Stimulated activated CD8-positive, alpha-beta memory T cell treated with anti-CD3 and anti-CD28 coated beads, Interleukin-2, amount 100 ng/mL, for 1 hour (primary cell): ENCODE data around the gene ABCD1.
"Not testable (repeated sequence)": the region's sequence is repeated elsewhere in the genome, so short reads cannot be mapped to it uniquely, and the experiment has no call there.

Experiments used
- DNase-seq, 2 donors: peaks; one replicate each; pipeline ENCODE4 v3.0.0-alpha.2; 2020; ENCODE audit warnings: low read depth in 2 of 2

The ABCD1 gene

DNA sequence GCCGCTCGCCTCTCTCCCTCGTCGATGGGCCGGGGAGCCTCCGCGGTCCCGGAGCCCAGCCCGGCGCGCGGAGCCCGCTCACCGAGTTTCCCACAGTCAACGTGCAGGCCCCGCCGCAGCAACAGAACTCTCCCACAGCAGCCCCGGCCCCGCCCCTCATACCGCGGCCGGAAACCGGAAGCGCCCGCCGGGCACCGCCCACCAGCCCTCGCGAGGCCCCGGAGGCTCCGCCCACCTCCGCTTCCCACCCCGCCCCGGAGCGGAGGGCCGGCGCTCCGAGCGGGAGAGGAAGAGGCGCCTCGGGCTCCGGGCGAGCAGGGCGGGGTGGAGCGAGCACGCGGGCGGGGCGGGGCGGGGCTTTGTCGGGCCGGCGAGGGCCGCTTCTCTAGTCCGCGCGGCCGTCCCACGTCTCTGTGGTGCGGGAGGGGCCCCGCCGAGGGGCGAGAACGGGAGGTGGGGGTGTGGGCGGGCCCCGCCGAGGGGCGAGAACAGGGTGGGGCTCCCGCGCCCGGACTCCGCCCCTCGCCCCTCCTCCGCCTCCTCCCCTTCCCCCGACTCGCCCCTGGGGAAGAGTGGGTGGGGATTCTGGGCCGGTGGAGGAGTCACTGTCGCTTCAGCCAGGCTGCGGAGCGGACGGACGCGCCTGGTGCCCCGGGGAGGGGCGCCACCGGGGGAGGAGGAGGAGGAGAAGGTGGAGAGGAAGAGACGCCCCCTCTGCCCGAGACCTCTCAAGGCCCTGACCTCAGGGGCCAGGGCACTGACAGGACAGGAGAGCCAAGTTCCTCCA, at the start of gene ABCD1, which contains the start of gene BCAP31:
TSS of gene ABCD1 (plus strand) at position 605 of the 787 bp plus-strand sequence. CDS start 411 bp downstream, outside the sequence.
TSS of gene BCAP31 (minus strand) at position 136 of the 787 bp plus-strand sequence. CDS start 1,143 bp downstream, outside the sequence.
- peak; percentile 76 to 77 for DNase-seq

DNA sequence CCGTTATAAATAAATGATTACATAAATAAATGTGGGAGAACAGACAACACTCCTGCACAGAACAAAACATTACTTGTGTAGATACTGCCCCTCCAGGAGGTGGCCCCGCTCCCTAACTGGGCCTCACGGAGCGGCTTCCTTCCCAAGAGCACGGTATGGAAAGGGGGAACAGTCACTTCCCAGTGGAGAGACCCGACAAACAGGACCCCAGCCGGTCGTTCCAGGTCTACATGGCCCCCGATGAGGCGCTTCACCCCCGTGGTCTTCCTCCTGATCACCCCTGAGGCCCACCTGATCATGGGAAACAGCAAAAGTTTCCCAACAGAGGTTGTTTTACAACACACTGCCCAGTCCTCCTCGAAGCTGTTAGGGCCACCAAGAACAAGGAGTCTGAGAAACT, 43.5 kb upstream of the ABCD1 start:
- DNase-seq = no peak

DNA sequence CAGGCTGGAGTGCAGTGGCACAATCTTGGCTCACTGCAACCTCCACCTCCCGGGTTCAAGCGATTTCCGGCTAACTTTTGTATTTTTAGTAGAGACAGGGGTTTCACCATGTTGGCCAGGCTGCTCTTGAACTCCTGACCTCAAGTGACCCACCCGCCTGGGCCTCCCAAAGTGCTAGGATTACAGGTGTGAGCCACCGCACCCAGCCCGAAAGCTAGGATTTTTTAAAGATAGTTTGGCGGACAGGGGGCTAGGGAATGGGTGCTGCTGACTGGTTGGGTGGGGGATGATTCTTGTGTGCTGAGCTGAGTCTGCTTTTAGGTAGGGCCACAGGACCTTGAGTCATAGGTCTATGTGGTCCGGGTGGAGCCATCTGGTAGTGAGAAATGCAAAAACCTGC, 41.2 kb upstream of the ABCD1 start:
- DNase-seq = not testable (repeated sequence)

DNA sequence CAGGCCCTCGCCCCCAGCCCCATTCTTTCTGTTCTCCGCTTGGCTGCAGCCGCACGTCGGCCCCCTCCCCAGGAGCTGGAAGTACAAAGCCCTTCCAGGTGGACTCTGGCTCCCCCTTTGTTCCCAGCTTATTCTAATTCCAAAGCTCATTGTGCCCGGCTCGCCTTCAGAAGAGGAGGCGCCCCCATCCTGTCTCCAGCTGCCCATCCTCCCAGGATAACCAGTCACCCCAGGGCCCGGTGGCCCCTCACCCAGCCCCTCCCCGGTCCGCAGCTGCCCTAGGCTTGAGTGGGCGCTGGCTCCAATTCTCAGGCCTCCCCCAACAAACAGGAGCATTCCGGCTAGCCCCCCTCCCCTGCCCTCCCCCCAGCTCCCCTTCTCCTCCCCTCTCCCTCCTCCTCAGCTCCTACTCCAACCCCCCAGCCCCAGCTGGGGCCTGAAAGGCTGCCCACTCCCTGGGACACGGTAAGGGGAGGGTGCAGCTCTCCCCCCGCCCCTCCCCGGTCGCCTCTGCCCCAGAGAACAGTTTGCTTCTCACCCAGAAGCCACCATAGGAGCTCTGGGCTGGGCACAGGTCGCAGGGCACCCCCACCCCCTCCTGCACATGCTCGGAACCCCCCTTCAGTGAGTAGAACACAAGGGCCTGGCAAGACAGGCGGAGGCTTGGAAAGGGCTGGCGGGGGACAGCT, 40.0 kb upstream of the ABCD1 start:
- no peak for DNase-seq

DNA sequence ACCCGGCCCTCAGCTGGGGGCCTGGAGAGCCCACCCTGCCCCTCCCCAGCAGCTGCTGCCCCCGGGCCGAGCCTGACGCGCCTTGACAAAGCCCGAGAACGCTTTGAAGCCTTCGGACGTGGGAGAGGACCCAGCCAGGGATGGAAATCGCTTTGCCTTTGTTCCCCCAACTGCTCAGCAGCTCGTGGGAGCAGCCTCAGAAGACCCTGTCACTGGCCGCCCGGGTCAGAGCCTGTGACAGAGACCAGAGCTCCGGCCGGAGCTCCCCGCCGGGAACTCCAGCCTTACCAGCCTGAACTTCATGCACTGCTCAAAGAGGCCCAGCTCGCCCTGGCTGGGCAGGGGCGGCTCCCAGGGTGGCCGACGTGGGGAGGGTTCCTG, 39.5 kb upstream of the ABCD1 start:
- DNase-seq = no peak

DNA sequence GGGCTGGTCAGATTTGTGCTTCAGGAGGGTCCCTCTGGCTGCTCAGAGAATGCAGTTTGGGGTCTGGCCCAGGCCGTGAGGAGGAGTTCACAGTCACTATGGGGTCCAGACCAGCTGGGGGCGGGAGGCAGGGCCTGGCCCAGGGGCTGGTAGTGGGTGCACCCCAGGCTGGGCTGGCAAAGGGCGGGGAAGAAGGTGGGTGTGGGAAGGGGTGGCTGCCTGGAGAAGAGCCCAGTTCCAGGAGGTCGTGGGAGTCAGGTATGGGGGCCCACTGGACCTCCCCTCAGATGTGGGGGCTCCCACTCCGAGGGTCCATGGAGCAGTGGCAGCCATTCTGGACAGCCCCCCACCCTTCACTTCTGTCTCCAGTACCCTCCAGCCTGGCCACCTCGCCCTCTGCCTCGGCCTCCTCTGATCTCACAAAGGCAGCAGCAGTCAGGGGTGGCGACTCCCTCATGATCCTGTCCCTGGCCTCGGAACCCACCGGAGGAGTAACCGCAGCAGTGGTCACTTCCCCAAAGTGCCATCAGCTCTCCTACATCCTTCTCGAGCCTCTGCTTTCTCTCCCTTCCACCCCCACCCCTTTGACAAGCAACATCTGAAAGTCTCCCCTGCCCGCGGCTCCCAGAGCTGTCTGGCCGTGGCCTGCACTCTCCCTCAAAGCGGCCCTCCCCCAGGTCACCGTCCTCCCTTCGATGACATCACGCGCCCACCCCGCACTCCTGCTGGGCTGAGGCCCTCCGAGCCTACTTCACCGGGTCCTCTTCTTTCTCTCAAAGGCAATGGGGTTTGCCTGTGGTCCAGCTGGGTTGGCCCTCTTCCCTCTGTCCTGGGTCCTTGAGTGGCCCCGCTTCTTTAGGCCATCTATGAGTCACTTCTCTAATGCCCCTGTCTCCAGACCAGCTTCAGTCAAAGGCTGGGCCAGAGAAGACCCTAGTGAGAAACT, 38.6 kb upstream of the ABCD1 start:
- DNase-seq = no peak

DNA sequence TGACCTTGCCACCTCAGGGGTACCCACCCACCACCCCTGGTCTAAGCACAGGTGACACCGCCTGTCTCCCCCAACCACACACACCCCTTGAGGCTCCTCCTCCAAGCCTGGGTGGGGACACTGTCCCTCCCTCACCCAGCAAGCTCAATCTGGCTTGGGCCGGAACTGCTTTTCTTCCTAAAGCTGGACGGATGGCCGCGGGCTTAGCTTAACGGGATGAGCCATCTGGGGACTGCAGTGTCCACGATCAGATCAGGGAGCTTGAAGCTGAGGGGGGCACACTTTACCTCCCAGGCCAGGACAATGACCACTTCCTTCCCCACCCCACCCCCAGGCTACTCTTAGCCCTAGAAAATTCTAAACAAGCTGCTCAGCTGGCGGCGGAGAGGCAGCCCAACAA, 37.9 kb upstream of the ABCD1 start:
- DNase-seq = no peak

DNA sequence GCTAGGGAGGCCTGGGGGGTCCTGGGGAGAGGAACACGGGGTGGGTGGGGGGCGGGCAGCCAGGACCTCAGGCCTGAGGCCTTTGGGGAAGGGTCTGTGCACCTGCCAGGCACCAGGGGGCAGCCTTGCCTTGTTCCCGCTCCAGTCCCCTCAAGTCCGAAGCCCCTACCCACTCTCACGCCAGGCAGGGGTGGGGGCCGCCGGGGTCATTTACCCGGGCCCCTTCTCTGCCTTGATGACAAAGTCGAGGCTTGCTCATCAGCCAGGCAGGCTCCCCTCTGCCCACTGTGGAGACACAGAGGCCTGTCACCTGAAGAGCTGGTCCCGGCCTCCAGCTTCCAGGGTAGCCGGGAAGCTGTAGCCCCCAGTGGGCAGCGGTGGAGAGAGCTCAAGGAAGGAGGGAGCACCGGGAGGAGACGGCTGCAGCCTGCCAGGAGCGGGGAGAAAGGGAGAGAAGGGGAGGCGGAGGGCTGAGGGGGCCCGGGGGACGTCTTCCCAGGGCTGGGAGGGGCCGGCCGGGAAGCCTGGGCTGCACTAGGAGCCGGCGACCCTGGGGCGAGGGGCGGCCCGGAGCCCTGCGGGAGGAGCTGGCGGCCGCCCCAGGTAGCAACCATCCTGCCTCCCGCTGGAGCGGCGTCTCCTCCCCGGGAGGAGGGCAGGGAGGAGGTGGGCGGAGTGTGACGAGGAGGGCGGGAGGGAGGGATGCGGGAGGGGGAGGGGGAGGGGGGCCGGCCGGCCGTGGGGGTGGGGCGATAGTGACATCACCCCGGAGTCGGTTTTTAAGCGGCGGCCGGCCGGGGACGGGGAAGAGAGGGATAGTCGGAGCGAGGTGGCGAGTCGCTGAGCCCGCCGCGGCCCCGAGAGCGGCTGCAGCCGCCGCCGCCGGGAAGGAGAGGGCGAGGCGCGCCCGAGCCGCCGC, 37.3 kb upstream of the ABCD1 start, which contains the start of gene SLC6A8:
TSS of gene SLC6A8 (plus strand) at position 806 of the 919 bp plus-strand sequence. CDS start 649 bp downstream, outside the sequence.
- peak in 1 of 2 donors; percentile 9 for DNase-seq

DNA sequence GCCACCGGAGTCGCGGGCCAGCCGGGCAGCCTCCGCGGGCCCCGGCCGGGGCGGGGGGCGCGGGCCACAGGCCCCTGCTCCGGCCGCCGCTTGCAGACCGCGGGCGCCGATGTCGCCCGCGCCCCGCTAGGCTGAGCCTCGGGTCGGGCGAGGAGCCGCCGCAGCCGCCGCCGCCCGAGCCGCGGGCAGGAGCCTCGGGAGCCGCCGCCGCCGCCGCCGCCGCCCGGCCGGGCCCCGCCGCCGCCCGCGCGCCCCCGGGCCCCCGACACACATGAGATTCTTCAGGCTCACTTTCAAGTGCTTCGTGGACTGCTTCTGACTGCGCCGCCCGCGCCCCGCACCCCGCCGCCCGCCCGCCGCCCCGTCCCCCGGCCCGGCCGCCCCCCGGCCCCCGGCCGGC, 36.6 kb upstream of the ABCD1 start:
- no peak for DNase-seq

DNA sequence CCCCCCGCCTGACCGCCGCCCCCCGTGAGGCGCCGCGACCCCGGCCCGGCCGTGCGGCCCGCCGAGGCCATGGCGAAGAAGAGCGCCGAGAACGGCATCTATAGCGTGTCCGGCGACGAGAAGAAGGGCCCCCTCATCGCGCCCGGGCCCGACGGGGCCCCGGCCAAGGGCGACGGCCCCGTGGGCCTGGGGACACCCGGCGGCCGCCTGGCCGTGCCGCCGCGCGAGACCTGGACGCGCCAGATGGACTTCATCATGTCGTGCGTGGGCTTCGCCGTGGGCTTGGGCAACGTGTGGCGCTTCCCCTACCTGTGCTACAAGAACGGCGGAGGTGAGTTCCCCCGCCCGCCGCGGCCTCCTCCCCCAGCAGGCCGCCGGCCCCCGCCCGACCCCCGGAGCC, 36.1 kb upstream of the ABCD1 start:
- no peak for DNase-seq

DNA sequence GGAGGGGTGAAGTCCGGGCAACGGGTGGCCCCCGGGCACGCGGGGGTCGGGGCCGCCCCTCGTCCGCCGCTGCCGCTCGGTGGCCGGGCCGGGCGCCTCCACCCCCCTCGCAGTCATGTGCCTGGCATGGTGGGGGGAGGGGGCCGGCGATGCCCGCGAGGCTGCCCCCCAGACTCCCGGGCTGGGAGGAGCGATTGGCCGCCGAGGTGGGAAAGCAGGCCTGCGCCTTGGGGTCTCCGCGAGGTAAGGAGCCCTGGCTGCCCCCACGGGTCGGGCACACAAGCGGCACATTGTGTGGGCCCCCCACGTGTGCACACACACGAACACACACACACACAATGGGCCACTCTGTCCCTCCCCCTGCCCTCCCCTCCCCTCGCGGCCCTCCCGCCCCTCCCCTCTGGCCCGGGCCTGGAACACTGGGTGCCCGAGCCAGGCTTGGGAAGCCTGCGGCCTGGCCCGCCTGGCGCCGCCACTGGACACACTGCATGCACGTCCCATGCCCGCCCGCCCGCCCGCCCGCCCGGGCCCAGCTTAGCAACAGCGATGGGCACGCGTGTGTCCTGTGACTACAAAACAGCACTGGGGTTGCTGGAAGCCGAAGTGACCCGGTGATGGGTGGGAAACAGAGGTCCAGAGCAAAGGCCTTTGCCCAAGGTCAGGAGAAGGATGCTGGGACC, 35.6 kb upstream of the ABCD1 start:
- DNase-seq = no peak

DNA sequence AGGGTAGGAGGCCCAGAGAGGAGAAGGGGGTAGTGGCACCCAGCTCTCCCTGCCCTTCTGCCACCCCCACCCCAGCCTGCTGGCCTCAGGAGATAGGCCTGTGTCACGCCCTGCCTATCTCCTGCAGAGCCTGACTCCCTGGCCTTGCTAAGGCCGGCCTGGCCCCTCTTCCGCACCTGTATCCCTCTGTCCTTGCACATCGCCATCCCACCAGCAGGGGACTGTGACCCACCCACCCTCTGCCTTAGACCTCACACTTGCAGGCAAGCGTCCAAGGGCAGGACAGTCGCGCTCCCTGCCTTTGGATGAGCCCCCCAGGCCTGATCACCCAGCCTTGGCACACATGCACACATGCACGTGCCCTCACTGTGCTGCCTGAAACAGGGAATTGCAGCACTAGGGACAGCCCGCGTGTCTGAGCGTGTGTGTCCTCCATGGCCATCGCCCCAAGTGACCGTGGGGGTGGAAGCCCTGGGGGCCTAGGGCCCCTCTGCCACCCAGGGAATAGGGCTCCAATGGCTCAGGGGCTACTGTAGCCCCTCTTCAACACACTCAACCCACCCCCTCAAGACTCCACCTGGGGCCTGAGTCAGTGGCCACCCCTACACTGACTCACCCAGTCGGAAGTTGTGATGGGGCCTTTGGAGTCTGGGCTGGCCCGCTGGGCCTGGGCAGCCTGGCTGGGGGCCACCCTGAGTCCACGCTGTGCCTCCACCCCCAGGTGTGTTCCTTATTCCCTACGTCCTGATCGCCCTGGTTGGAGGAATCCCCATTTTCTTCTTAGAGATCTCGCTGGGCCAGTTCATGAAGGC, 34.8 kb upstream of the ABCD1 start:
- DNase-seq = no peak

DNA sequence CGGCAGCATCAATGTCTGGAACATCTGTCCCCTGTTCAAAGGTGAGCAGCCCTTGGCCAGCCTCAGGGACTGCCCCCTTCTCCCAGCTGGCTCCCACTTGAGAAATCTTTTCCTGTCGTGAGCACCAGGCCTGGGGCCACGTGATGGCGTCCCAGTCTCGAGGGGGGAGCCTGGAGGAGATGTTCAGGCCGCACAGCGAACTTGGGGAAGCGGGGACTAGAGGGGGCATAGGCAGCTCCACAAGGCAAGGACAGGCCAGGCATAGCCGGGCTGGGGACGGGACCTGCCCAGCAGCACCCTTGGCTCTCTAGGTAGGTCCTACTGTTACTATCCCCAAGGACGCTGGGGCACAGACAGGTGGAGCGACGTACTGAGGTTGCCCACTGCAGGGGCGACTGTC, 34.2 kb upstream of the ABCD1 start:
- no peak for DNase-seq

DNA sequence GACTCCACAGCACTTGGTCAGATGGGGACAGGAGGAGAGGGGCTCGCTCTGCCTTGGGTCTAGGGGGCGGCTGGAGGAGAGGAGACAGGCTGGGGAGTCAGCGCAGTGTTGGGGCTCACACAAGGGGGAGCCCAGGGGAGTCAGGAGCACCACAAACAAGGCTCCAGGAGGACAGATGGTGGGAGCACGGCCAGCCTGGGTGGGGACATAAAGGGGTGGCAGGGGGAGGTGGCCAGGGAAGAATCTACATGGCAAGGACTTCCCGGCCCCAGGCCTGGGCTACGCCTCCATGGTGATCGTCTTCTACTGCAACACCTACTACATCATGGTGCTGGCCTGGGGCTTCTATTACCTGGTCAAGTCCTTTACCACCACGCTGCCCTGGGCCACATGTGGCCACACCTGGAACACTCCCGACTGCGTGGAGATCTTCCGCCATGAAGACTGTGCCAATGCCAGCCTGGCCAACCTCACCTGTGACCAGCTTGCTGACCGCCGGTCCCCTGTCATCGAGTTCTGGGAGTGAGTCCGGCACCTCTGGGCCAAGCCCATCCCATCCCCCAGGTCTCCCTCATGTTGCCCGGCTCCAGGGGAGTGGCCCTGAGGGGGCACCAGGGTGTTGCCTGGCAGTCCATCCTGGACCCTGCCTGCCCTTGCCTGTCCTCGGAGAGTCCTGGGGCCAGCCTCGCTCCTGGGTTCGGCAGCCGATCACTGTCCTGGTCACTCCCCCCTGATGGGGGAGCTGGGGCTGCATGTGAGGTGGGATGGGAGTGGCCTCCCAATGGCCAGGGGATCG, 33.4 kb upstream of the ABCD1 start:
- DNase-seq = not testable (repeated sequence)

DNA sequence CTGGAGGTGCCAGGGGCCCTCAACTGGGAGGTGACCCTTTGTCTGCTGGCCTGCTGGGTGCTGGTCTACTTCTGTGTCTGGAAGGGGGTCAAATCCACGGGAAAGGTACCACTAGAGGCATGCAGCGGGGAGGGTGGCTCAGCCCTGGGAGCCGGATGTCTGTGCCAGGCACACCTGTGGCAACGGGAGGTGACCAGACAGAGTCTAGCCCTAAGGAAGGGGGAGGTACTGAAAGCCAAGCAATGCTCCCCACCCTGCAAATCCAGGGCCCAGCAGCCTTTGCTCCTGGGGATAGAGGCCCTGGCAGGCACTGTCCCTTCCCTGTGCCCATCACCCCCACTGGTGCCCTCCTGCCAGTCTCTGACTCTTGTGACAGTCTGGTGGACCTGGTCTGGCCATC, 32.7 kb upstream of the ABCD1 start:
- DNase-seq = no peak

DNA sequence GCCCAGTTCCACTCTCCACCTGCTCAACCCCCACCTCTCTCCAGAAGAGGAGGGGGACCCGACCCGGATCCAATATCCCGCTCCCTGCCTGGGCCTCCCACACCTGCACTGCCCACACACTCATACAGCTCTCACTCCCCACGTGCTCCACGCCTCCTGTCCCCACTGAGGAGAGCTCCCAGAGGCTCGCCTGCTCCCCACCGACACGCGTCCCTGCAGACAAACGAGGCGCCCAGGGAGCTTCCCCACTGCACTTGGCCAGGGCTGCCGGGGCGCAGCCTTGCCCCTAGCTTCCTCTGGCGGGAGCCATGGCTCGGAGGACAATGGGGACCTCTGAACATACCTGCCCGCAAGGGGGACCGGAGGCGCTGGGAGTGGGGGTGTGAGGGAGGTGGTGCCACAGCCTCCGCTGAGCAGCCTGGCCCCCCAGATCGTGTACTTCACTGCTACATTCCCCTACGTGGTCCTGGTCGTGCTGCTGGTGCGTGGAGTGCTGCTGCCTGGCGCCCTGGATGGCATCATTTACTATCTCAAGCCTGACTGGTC, 32.0 kb upstream of the ABCD1 start:
- DNase-seq = no peak

DNA sequence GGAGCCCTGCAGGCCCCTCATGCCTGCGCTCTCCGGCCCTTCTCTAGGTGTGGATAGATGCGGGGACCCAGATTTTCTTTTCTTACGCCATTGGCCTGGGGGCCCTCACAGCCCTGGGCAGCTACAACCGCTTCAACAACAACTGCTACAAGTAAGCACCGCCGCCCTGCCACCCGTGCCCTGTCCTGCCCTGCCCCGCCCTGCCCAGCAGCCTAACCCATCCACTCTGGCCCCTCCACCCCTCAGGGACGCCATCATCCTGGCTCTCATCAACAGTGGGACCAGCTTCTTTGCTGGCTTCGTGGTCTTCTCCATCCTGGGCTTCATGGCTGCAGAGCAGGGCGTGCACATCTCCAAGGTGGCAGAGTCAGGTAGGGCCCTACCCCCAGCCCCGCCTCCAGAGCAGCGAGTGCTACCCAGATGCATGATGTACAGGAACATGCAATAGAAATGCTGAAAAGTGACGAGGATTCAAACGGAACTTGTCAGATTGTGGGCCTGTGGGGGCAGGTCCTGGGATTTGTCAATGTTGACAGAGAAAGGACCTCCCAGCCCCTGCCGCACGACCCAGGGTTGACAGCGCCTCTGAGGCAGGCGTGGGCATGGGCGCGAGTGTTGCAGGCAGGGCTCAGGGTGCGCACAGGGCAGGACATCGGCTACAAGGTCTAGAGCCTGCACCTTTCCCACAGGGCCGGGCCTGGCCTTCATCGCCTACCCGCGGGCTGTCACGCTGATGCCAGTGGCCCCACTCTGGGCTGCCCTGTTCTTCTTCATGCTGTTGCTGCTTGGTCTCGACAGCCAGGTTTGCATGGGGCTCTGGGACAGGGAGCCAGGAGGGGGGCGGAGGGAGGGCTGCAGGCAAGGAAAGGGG, 31.2 kb upstream of the ABCD1 start:
- no peak for DNase-seq
